ENCODE measurements around the gene DPH1.

The DPH1 gene

GRCh38 chr17:1999557-2000251 lies 30.2 kb upstream of the DPH1 start:
- no peak overlapping the region for H3K4me3 ChIP-seq (ENCODE audit: low read depth, low read length)
- H3K36me3 ChIP-seq (ENCODE audit: control insufficient read depth in 2 of 2, insufficient read depth in 1 of 2, low read length in 2 of 2), result no peaks in the 10 kb centered on the region
- H3K27ac ChIP-seq (ENCODE audit: extremely low read depth, low read depth, low read length), result peak overlapping the region; percentile 59
- no peaks in the 10 kb centered on the region for H3K9me3 ChIP-seq (ENCODE audit: control insufficient read depth, insufficient read depth, low read depth, low read length)
- TF ChIP-seq ZIC2 (tag by site-specific recombination; IDR thresholded peaks at IDR 0.05) (no peak; the same call in 1 of the 2 replicates), KLF10 (tag by site-specific recombination; IDR thresholded peaks at IDR 0.05) (peak; percentile 72), ZBTB44 (tag by site-specific recombination; IDR thresholded peaks at IDR 0.05) (peak; percentile 57), KLF17 (tag by site-specific recombination; IDR thresholded peaks at IDR 0.05) (no peak), ZNF341 (tag by site-specific recombination; IDR thresholded peaks at IDR 0.05; ENCODE audit: low read depth) (peak; percentile 79; the same call in 1 of the 2 replicates), ZNF600 (tag by site-specific recombination; IDR thresholded peaks at IDR 0.05) (peak; percentile 21; the same call in 1 of the 2 replicates), HOXD13 (CRISPR knock-in tag; IDR thresholded peaks at IDR 0.05; ENCODE audit: borderline replicate concordance) (no peak), TRIM28 (IDR thresholded peaks at IDR 0.05; ENCODE audit: borderline replicate concordance, low read length) (peak; percentile 36; the same call in 1 of the 2 replicates), BCL6B (tag by site-specific recombination; IDR thresholded peaks at IDR 0.05) (no peak), ZNF518A (tag by site-specific recombination; conservative IDR thresholded peaks at IDR 0.05; ENCODE audit: low read depth) (no peak), OSR2 (tag by site-specific recombination; IDR thresholded peaks at IDR 0.05) (peak; percentile 70), GLIS1 (tag by site-specific recombination; IDR thresholded peaks at IDR 0.05) (peak; percentile 35; the same call in 1 of the 2 replicates), ZSCAN4 (tag by site-specific recombination; IDR thresholded peaks at IDR 0.05) (peak; percentile 70), ZNF324 (tag by site-specific recombination; IDR thresholded peaks at IDR 0.05) (no peak), ZBTB17 (tag by site-specific recombination; IDR thresholded peaks at IDR 0.05) (0 out of 2 replicates have a peak, but pooled peaks have one; percentile 34)
- POLR2A ChIA-PET, result interaction anchor here (0.6 to 1.6 kb wide), 3 partner anchors 12 to 49 kb away, joined by 3 to 6 read pairs (median 4); partner anchors contain the start of gene RTN4RL1
- CTCF ChIA-PET, result interaction anchor here (0.5 to 1.4 kb wide), 4 partner anchors 26 to 278 kb away, joined by 3 to 6 read pairs (median 4); no protein-coding TSS in a partner anchor
- H3K4me1 ChIP-seq (ENCODE audit: control insufficient read depth, insufficient read depth, low read length), result peaks cover 15% of the 10 kb centered on the region

Data from HEK293 (cell line).